ENCODE data around the gene ELAVL2.

DNA sequence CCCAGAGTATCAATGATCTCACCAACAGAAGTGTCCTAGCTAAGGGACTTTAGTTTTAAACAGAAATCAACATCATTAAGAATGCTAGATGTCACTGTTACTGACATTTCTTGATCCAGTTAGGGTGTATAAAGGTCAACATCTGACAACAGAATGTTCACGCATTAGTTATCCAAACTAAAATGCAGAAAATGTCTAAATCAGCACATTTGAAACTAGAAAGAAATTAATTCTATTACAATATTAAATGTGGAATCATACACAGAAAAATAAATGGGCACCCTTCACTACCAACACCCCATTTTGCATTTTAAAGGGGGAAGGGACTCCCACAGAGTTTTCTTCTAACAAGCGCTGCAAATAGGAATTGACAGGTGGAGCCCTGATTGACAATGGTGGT lies 24.5 kb downstream of the ELAVL2 start:
- TF ChIP-seq, protein P1, sequence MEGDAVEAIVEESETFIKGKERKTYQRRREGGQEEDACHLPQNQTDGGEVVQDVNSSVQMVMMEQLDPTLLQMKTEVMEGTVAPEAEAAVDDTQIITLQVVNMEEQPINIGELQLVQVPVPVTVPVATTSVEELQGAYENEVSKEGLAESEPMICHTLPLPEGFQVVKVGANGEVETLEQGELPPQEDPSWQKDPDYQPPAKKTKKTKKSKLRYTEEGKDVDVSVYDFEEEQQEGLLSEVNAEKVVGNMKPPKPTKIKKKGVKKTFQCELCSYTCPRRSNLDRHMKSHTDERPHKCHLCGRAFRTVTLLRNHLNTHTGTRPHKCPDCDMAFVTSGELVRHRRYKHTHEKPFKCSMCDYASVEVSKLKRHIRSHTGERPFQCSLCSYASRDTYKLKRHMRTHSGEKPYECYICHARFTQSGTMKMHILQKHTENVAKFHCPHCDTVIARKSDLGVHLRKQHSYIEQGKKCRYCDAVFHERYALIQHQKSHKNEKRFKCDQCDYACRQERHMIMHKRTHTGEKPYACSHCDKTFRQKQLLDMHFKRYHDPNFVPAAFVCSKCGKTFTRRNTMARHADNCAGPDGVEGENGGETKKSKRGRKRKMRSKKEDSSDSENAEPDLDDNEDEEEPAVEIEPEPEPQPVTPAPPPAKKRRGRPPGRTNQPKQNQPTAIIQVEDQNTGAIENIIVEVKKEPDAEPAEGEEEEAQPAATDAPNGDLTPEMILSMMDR (IDR thresholded peaks at IDR 0.05; ENCODE audit: insufficient read depth, low read length) = no peak
- TF ChIP-seq SPI1 (IDR thresholded peaks at IDR 0.05; ENCODE audit: borderline replicate concordance, low read depth) (no peak), POLR2AphosphoS5 (IDR thresholded peaks at IDR 0.05; ENCODE audit: low read depth) (no peak)
- TF ChIP-seq, protein P2, sequence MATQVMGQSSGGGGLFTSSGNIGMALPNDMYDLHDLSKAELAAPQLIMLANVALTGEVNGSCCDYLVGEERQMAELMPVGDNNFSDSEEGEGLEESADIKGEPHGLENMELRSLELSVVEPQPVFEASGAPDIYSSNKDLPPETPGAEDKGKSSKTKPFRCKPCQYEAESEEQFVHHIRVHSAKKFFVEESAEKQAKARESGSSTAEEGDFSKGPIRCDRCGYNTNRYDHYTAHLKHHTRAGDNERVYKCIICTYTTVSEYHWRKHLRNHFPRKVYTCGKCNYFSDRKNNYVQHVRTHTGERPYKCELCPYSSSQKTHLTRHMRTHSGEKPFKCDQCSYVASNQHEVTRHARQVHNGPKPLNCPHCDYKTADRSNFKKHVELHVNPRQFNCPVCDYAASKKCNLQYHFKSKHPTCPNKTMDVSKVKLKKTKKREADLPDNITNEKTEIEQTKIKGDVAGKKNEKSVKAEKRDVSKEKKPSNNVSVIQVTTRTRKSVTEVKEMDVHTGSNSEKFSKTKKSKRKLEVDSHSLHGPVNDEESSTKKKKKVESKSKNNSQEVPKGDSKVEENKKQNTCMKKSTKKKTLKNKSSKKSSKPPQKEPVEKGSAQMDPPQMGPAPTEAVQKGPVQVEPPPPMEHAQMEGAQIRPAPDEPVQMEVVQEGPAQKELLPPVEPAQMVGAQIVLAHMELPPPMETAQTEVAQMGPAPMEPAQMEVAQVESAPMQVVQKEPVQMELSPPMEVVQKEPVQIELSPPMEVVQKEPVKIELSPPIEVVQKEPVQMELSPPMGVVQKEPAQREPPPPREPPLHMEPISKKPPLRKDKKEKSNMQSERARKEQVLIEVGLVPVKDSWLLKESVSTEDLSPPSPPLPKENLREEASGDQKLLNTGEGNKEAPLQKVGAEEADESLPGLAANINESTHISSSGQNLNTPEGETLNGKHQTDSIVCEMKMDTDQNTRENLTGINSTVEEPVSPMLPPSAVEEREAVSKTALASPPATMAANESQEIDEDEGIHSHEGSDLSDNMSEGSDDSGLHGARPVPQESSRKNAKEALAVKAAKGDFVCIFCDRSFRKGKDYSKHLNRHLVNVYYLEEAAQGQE (IDR thresholded peaks at IDR 0.05; ENCODE audit: insufficient replicate concordance, low read depth) = no peak

Data from HL-60 (cell line).